ENCODE results near the gene CSGALNACT2.
"Not testable (repeated sequence)": the region's sequence is repeated elsewhere in the genome, so short reads cannot be mapped to it uniquely, and the experiment has no call there.

Gene CSGALNACT2

DNA sequence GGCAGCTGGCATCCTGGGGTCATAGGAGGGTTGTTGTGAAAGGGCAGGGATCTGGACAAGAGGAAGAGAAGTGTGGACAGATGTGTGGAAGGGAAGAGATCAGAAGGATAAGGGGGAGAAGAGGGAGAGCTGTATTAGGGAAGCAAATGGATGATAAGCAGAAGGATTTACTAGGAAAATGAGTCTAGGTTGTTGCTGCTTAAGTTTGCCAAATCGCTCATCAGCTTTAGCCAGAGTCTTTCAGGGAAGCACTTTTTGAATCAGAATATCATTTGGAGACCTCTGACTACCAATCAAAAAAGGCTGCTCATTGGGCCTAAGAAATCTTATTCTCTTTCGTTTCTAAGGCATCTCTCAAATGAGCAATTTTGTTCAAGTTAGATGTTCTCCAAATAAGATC is 2.6 kb upstream of the CSGALNACT2 start:
- TF ChIP-seq, protein P1, sequence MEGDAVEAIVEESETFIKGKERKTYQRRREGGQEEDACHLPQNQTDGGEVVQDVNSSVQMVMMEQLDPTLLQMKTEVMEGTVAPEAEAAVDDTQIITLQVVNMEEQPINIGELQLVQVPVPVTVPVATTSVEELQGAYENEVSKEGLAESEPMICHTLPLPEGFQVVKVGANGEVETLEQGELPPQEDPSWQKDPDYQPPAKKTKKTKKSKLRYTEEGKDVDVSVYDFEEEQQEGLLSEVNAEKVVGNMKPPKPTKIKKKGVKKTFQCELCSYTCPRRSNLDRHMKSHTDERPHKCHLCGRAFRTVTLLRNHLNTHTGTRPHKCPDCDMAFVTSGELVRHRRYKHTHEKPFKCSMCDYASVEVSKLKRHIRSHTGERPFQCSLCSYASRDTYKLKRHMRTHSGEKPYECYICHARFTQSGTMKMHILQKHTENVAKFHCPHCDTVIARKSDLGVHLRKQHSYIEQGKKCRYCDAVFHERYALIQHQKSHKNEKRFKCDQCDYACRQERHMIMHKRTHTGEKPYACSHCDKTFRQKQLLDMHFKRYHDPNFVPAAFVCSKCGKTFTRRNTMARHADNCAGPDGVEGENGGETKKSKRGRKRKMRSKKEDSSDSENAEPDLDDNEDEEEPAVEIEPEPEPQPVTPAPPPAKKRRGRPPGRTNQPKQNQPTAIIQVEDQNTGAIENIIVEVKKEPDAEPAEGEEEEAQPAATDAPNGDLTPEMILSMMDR (conservative IDR thresholded peaks at IDR 0.05; ENCODE audit: low read length): no peak
- no peak for DNase-seq (ENCODE audit: low read depth)
- no peak overlapping the region for H3K4me3 ChIP-seq (ENCODE audit: low read length)

DNA sequence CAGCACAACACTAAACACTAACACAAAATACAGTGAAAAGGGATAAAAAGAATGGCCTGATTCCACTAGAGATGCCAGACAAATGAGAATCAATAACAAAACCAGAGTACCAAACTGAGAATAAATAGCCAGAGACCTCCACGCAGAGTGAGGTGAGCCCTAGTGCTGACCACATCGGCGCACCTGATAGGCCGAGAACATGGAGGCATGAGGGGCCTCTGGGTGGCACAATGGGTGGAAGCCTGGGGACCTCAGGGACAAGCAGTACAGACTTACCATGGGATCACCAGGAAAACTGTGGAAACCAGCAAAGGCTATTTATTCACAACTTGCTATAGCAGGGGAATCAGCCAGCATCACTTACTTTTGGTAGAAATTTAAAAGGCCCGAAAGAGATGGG is 1.8 kb upstream of the CSGALNACT2 start:
- DNase-seq (ENCODE audit: low read depth): no peak
- H3K4me3 ChIP-seq (ENCODE audit: low read length): 0 out of 2 replicates have a peak overlapping the region, but pooled peaks have one; percentile 5
- TF ChIP-seq, protein P1 (conservative IDR thresholded peaks at IDR 0.05; ENCODE audit: low read length): no peak

DNA sequence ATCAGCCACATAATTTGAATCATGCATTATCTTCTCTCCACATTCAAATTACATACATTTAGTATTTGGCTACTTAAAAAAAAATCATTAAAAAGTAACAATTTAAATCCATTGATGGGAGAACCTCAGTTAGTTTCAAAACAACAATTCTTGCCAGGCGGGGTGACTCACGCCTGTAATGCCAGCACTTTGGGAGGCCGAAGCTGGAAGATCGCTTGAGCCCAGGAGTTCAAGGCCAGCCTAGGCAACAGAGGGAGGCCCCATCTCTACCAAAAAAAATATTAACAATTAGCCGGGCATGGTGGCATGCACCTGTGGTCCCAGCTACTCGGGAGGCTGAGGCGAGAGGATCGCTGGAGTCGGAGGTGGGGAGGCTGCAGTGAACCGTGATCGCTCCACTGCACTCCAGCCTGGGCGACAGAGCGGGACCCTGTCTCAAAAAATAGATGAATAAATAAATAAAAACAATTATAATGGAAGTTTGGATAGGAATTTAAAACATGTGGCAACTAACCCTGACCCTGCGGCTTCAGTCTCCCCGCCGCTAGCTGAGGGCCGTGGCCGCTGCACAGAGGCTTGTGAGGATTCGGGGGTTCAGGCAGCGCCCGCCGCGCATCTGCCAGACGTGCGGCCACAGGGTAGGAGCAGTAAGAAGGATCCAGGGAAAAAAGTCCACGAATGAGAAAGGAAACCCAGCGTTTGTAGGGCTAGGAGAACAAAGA is 1.1 kb upstream of the CSGALNACT2 start:
- TF ChIP-seq, protein P1 (conservative IDR thresholded peaks at IDR 0.05; ENCODE audit: low read length): no peak
- peak; percentile 59 for DNase-seq (ENCODE audit: low read depth)
- H3K4me3 ChIP-seq (ENCODE audit: low read length): peak overlapping the region; percentile 89

DNA sequence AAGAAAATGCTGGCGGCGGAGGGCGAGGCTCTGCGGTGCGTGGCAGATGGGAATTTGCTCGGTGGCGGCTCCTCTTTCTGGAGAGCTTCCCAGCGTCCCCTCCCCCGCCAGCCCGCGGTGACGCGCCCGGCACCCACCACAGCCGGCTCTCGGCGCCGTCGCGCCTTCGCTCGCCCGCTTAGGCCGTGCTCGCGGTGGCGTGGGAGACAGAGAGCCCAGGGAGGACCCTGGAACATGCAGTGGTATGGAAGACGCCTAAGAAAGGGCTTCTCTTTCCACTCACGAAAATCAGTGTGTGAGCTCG is 576 bp upstream of the CSGALNACT2 start:
- H3K4me3 ChIP-seq (ENCODE audit: low read length): peak overlapping the region; percentile 89
- TF ChIP-seq, protein P1 (conservative IDR thresholded peaks at IDR 0.05; ENCODE audit: low read length): no peak
- peak; percentile 71 for DNase-seq (ENCODE audit: low read depth)

DNA sequence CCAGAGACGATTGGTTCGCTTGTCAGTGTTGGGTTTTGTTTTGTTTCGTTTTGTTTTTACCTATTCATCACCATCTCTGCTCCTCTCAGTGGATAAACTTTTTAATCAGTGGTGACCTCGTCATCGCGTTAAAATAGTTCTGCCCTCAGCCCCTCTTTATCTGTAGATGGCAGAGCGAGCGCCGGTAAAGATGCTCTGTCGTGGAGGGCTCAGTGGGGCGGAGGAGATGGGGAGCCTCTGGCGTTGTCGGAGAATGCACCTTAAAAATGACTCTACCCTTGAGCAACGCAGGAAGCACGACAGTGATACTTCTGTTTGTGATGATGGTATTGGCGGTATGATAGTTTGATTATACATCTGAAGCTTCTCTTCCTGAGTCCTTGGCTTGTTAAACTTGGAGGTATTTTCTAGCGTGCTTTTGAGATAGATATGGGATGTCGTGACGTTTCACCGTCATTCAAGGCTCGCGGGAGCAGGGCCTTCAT is 554 bp downstream of the CSGALNACT2 start:
- TF ChIP-seq, protein P1 (conservative IDR thresholded peaks at IDR 0.05; ENCODE audit: low read length): no peak
- peak overlapping the region; percentile 89 for H3K4me3 ChIP-seq (ENCODE audit: low read length)
- peak; percentile 37 for DNase-seq (ENCODE audit: low read depth)

DNA sequence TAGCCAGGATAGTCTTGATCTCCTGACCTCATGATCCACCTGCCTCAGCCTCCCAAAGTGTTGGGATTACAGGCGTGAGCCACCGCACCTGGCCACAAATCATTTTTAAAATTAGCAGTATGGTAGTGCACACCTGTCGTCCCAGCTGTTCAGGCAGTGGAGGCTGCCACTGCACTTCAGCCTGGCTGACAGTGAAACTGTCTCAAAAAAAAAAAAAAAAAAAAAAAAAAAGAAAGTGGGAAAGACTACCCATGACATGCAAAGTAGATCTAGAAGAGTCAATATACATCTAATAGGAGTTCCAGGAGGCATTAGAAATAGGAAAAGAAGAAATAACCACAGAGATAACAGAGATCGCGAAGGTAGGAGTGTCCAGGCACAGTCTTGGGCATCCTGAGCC is 3.2 kb downstream of the CSGALNACT2 start:
- TF ChIP-seq, protein P1 (conservative IDR thresholded peaks at IDR 0.05; ENCODE audit: low read length): no peak
- no peak for DNase-seq (ENCODE audit: low read depth)
- H3K4me3 ChIP-seq (ENCODE audit: low read length): no peak overlapping the region

DNA sequence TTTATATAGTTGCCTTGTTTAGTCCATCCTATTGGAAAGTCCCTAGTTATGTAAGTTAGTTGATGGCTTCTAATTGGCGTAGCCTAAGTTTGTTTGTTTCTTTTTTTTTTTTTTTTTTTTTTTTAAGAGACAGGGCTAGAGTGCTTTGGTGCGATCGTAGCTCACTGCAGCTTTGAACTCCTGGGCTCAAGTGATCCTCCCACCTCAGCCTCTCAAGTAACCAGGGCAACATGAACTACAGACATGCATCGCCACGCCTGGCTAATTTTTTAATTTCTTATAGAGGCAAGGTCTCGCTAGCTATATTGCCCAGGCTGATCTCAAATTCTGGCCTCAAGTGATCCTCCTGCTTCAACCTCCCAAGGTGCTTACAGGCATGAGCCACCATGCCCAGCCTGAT is 7.1 kb downstream of the CSGALNACT2 start:
- no peak for DNase-seq (ENCODE audit: low read depth)

DNA sequence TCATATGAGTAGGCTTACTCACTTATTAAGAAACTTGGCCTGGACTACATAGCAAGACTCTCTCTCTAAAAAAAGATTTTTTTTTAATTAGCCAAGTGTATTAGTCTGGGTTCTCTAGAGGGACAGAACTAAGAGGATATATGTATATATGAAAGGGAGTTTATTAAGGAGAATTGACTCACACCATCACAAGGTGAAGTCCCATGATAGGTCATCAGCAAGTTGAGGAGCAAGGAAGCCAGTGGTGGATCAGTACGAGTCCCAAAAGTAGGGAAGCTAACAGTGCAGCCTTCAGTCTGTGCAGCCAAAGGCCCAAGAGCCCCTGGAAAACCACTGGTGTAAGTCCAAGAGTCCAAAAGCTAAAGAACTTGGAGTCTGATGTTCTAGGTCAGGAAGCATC is 7.7 kb downstream of the CSGALNACT2 start:
- H3K4me3 ChIP-seq (ENCODE audit: low read length); DNase-seq (ENCODE audit: low read depth): not testable (repeated sequence)

More for the DNA sequence above, 7.1 kb downstream of the CSGALNACT2 start:
- TF ChIP-seq, protein P1 (conservative IDR thresholded peaks at IDR 0.05; ENCODE audit: low read length): no peak
- H3K4me3 ChIP-seq (ENCODE audit: low read length): no peak overlapping the region

Measured in AG10803 (cell line).